SK-N-SH treated with all-trans-retinoic acid at 6 μM for 48 hours (cell line): Measurements from ENCODE around the gene DYNLRB1.

ENCODE experiments used
- ATAC-seq: fragments of 200-7000 bp; cut with Tn5 transposase; 3 replicates; pipeline ENCODE4 v1.9.1; 2020; ENCODE audit warnings: mild to moderate bottlenecking, moderate library complexity
- BACH2 ChIP-seq: fragments of 250-450 bp; sonication (Bioruptor Pico); IDR thresholded peaks from 2 replicates; pipeline ENCODE4 v1.9.0; 2021; ENCODE audit warnings: mild to moderate bottlenecking, borderline replicate concordance
- CSDC2 ChIP-seq: fragments of 250-450 bp; sonication (Bioruptor Pico); IDR thresholded peaks from 2 replicates; pipeline ENCODE4 v1.5.0; 2020; ENCODE audit warnings: mild to moderate bottlenecking, moderate library complexity
- CSRNP3 ChIP-seq: fragments of 250-450 bp; sonication (Bioruptor Pico); IDR thresholded peaks from 2 replicates; pipeline ENCODE4 v1.5.1; 2021; ENCODE audit warnings: mild to moderate bottlenecking, moderate library complexity
- GLIS3 ChIP-seq: fragments of 250-450 bp; sonication (Bioruptor Pico); IDR thresholded peaks from 2 replicates; pipeline ENCODE4 v1.5.0; 2020; ENCODE audit warnings: mild to moderate bottlenecking, moderate library complexity
- TCF4 ChIP-seq: fragments of 250-450 bp; sonication (Bioruptor Pico); IDR thresholded peaks from 2 replicates; pipeline ENCODE4 v1.8.0; 2021; ENCODE audit warnings: mild to moderate bottlenecking, moderate library complexity, borderline replicate concordance
- ZFP30 ChIP-seq: fragments of 450-650 bp; formaldehyde crosslinking; IDR thresholded peaks from 2 replicates; pipeline ENCODE4 v1.5.0; 2022; ENCODE audit warnings: mild to moderate bottlenecking, moderate library complexity
- ZNF70 ChIP-seq: fragments of 450-650 bp; formaldehyde crosslinking; IDR thresholded peaks from 2 replicates; pipeline ENCODE4 v1.5.0; 2020; ENCODE audit warnings: mild to moderate bottlenecking, moderate library complexity

The DYNLRB1 gene

GRCh38 chr20:34583544-34583943 lies 67.3 kb downstream of the DYNLRB1 start:
- no peak for ATAC-seq
- TF ChIP-seq CSDC2 (CRISPR knock-in tag) (no peak), ZNF70 (no peak)
- TF ChIP-seq, all 23 proteins: peak for 0

- no peak for ATAC-seq
These were observed 68.8 kb downstream of the DYNLRB1 start for GRCh38 chr20:34585019-34585418.

GRCh38 chr20:34586488-34587163 lies 70.4 kb downstream of the DYNLRB1 start:
- TF ChIP-seq GLIS3, result no peak
- TF ChIP-seq, all 23 proteins: peak for 0
- ATAC-seq, result no peak

More at GRCh38 chr20:34585019-34585418, 68.8 kb downstream of the DYNLRB1 start:
- TF ChIP-seq BACH2 (CRISPR knock-in tag) (no peak), CSRNP3 (no peak), TCF4 (CRISPR knock-in tag) (no peak), ZFP30 (CRISPR knock-in tag) (no peak), GLIS3 (no peak), ZNF70 (no peak)
